ENCODE data around the gene CCR4. TPM values are rescaled to one million over a fixed set of nuclear protein-coding genes. Genes with fewer than 3 reads are reported as not detected.

CCR4 gene
- total and polyA plus RNA-seq, 9 of the 15 experiments (the other 6 are each of a cell fraction or from before 2014, with no cell fraction given) = 0.04 to 0.47 (median 0.25) TPM; not detected in 1

DNA sequence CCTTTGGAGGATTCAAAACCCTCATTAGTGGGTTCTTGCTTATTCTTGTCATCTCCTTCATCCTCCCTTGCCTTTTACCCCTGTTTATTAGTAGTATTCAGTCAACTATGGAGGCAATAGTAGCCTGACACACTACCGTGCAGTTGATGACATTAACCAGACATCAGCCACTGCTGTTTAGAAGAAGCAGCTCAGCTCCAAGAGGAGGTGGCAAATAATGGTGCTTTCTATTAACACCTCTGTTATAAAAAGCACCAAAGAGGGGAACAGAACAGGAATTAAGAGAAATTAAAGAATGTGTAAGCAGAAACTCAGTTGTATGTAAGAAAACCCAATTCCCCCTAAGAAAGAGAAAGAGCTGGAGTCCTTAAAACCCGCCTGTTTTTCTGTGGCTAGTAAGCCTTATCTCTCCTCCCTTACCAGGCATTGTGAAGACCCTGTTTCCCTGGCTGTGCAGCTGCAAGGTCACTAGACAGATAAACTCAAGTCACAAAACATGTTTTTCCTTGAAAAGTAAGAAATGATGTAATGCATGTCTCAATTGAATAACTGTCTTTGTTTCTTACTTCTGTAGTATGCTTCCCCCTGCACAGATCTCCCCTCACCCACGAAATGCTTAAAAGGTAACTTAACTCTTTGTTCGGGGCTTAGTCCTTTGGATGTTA lies 21.2 kb downstream of the CCR4 start (continued):
- TF ChIP-seq, protein P1, sequence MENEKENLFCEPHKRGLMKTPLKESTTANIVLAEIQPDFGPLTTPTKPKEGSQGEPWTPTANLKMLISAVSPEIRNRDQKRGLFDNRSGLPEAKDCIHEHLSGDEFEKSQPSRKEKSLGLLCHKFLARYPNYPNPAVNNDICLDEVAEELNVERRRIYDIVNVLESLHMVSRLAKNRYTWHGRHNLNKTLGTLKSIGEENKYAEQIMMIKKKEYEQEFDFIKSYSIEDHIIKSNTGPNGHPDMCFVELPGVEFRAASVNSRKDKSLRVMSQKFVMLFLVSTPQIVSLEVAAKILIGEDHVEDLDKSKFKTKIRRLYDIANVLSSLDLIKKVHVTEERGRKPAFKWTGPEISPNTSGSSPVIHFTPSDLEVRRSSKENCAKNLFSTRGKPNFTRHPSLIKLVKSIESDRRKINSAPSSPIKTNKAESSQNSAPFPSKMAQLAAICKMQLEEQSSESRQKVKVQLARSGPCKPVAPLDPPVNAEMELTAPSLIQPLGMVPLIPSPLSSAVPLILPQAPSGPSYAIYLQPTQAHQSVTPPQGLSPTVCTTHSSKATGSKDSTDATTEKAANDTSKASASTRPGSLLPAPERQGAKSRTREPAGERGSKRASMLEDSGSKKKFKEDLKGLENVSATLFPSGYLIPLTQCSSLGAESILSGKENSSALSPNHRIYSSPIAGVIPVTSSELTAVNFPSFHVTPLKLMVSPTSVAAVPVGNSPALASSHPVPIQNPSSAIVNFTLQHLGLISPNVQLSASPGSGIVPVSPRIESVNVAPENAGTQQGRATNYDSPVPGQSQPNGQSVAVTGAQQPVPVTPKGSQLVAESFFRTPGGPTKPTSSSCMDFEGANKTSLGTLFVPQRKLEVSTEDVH (IDR thresholded peaks at IDR 0.05; ENCODE audit: low read depth, partially characterized antibody) = peak; percentile 22
- TF ChIP-seq BRF1 (IDR thresholded peaks at IDR 0.05; ENCODE audit: borderline replicate concordance, extremely low read depth, insufficient read length) (no peak), TRIM24 (IDR thresholded peaks at IDR 0.05) (peak; percentile 94 to 95), SMARCE1 (IDR thresholded peaks at IDR 0.05) (peak; percentile 92), NUFIP1 (IDR thresholded peaks at IDR 0.05; ENCODE audit: partially characterized antibody) (no peak), ZSCAN29 (IDR thresholded peaks at IDR 0.05) (no peak), SNRNP70 (optimal IDR thresholded peaks at IDR 0.05; ENCODE audit: low read depth, low read length) (no peak), GATAD2B (IDR thresholded peaks at IDR 0.05; ENCODE audit: borderline replicate concordance) (peak; percentile 67; the same call in 1 of the 2 replicates), HSF4 (CRISPR knock-in tag; IDR thresholded peaks at IDR 0.05; ENCODE audit: borderline replicate concordance) (no peak), ZNF23 (CRISPR knock-in tag; IDR thresholded peaks at IDR 0.05) (no peak), NEUROD1 (IDR thresholded peaks at IDR 0.05; ENCODE audit: borderline replicate concordance, low read depth, low read length, partially characterized antibody) (peak; percentile 60), DMBX1 (CRISPR knock-in tag; IDR thresholded peaks at IDR 0.05; ENCODE audit: borderline replicate concordance) (peak; percentile 90), CHAMP1 (IDR thresholded peaks at IDR 0.05) (peak; percentile 86), SIN3A (IDR thresholded peaks at IDR 0.05; ENCODE audit: borderline replicate concordance in 2 of 2, control insufficient read depth in 1 of 2, low read depth in 2 of 2, low read length in 2 of 2) (no peak), NFIC (IDR thresholded peaks at IDR 0.05) (peak; percentile 87), PATZ1 (CRISPR knock-in tag; IDR thresholded peaks at IDR 0.05; ENCODE audit: borderline replicate concordance) (no peak), ZNF586 (CRISPR knock-in tag; conservative IDR thresholded peaks at IDR 0.05) (no peak), ZNF79 (CRISPR knock-in tag; IDR thresholded peaks at IDR 0.05; ENCODE audit: low read depth) (no peak), ZNF41 (CRISPR knock-in tag; conservative IDR thresholded peaks at IDR 0.05) (no peak), MTA3 (IDR thresholded peaks at IDR 0.05; ENCODE audit: borderline replicate concordance) (peak; percentile 54; the same call in 1 of the 2 replicates), SMARCC2 (IDR thresholded peaks at IDR 0.05; ENCODE audit: low read depth) (peak; percentile 91)

Measured in K562 (cell line).